HG03442 (cell line): ENCODE data around the gene FHL2.

Source experiments
- ATAC-seq: cut with Tn5 transposase; IDR thresholded peaks from one replicate; pipeline ENCODE4 v1.9.1; 2021; ENCODE audit warnings: mild to moderate bottlenecking, moderate library complexity; ENCODE audit not compliant: unreplicated experiment

FHL2 gene

GRCh38 chr2:105320651-105321215 lies 78.1 kb downstream of the FHL2 start:
- ATAC-seq = no peak

- ATAC-seq = no peak
Measured at GRCh38 chr2:105317937-105318336, 80.9 kb downstream of the FHL2 start.

GRCh38 chr2:105315314-105315713 lies 83.5 kb downstream of the FHL2 start:
- ATAC-seq = peak; percentile 66

- peak; percentile 34 for ATAC-seq
Measured at GRCh38 chr2:105313877-105314276, 85.0 kb downstream of the FHL2 start.
